ENCODE results near the gene MGRN1. TPM values are rescaled to one million over a fixed set of nuclear protein-coding genes. Genes with fewer than 3 reads are reported as not detected.

Gene MGRN1
- total and polyA plus RNA-seq, 2 donors (not counting 3 experiments of a cell fraction or from before 2014, with no cell fraction given) = 15.6 to 73.0 TPM

GRCh38 chr16:4586291-4586690, 38.3 kb upstream of the MGRN1 start:
- intact Hi-C loops (cut with micrococcal nuclease) = no loop called here
- TF ChIP-seq, protein P1, sequence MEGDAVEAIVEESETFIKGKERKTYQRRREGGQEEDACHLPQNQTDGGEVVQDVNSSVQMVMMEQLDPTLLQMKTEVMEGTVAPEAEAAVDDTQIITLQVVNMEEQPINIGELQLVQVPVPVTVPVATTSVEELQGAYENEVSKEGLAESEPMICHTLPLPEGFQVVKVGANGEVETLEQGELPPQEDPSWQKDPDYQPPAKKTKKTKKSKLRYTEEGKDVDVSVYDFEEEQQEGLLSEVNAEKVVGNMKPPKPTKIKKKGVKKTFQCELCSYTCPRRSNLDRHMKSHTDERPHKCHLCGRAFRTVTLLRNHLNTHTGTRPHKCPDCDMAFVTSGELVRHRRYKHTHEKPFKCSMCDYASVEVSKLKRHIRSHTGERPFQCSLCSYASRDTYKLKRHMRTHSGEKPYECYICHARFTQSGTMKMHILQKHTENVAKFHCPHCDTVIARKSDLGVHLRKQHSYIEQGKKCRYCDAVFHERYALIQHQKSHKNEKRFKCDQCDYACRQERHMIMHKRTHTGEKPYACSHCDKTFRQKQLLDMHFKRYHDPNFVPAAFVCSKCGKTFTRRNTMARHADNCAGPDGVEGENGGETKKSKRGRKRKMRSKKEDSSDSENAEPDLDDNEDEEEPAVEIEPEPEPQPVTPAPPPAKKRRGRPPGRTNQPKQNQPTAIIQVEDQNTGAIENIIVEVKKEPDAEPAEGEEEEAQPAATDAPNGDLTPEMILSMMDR (IDR thresholded peaks at IDR 0.05; ENCODE audit: extremely low read depth in 1 of 2, insufficient read depth in 1 of 2, low read depth in 1 of 2, low read length in 2 of 2) = no peak
- TF ChIP-seq GATA2 (IDR thresholded peaks at IDR 0.05; ENCODE audit: insufficient read depth, insufficient read length, low read depth, low read length) (no peak), FOS (IDR thresholded peaks at IDR 0.05; ENCODE audit: borderline replicate concordance, insufficient read depth, low read length) (no peak), POLR2A (IDR thresholded peaks at IDR 0.05; ENCODE audit: low read depth, low read length) (no peak), EZH2 (IDR thresholded peaks at IDR 0.05; ENCODE audit: borderline replicate concordance, low read depth, low read length, severe bottlenecking) (no peak), MYC (IDR thresholded peaks at IDR 0.05; ENCODE audit: low read depth, low read length) (no peak), MAX (IDR thresholded peaks at IDR 0.05; ENCODE audit: insufficient read depth, insufficient read length) (no peak), JUN (IDR thresholded peaks at IDR 0.05; ENCODE audit: borderline replicate concordance, insufficient read depth, insufficient read length, low read depth) (no peak), POLR2AphosphoS5 (IDR thresholded peaks at IDR 0.05; ENCODE audit: insufficient read depth, low read depth, low read length) (no peak)
- Histone ChIP-seq H3K79me2 (ENCODE audit: control insufficient read depth, insufficient read depth, low read length) (no peaks in the 10 kb centered on the region), H3K9me1 (replicated peaks; ENCODE audit: control insufficient read depth, extremely low read depth, insufficient read depth, low read length) (no peaks in the 10 kb centered on the region), H2AFZ (ENCODE audit: low read depth, low read length) (no peak overlapping the region), H3K9me3 (replicated peaks; ENCODE audit: control insufficient read depth, insufficient read depth, low read length) (no peaks in the 10 kb centered on the region), H3K9ac (replicated peaks; ENCODE audit: extremely low read depth, insufficient read depth, low read length) (no peak overlapping the region), H4K20me1 (replicated peaks; ENCODE audit: control insufficient read depth, extremely low read depth, insufficient read depth, low read length) (no peaks in the 10 kb centered on the region), H3K36me3 (ENCODE audit: control insufficient read depth in 2 of 2, extremely low read depth in 1 of 2, insufficient read depth in 2 of 2, low read length in 2 of 2) (no peaks in the 10 kb centered on the region), H3K4me3 (replicated peaks in 1 of 3; ENCODE audit: insufficient read depth in 1 of 3, low read depth in 1 of 3, low read length in 3 of 3) (no peak overlapping the region), H3K27me3 (ENCODE audit: control insufficient read depth in 2 of 2, insufficient read depth in 2 of 2, low read length in 2 of 2) (peaks cover 0 to 9% of the 10 kb centered on the region in 2 experiments), H3K4me1 (ENCODE audit: control insufficient read depth, extremely low read depth, insufficient read depth, low read length) (no peaks in the 10 kb centered on the region), H3K27ac (ENCODE audit: insufficient read depth, low read depth, low read length) (no peak overlapping the region), H3K4me2 (ENCODE audit: insufficient read depth, low read length) (no peak overlapping the region)
- no peak for FAIRE-seq
- no TSS peak for BruUV-seq (replicated peaks)
- no peak for DNase-seq (ENCODE audit: low read depth, low spot score)
- dilution Hi-C loops (cut with MboI; ENCODE audit: extremely low pct_ligation_motif_present, low sequenced_read_pairs) = no loop called here
- POLR2A ChIA-PET = no interaction called here
- CTCF ChIA-PET = interaction anchor here (0.7 to 2.7 kb wide), 28 partner anchors 9 to 176 kb away, joined by 3 to 48 read pairs (median 6); partner anchors contain the start of gene MGRN1

Data from endothelial cell of umbilical vein (primary cell).